IPS DF 6.9 (cell line): ENCODE measurements around the gene GNAZ.

Experiments used
- DNase-seq: peaks from one replicate; pipeline ENCODE4 v3.0.0-alpha.2; 2013; ENCODE audit warnings: low read depth, low spot score
- H3K27ac ChIP-seq: one replicate; pipeline ENCODE4 v1.5.1; 2013; ENCODE audit warnings: low read length, control low read depth
- H3K27me3 ChIP-seq: 2 replicates; pipeline ENCODE4 v1.6.1; 2013; ENCODE audit warnings: mild to moderate bottlenecking, low read length; ENCODE audit not compliant: control insufficient read depth, insufficient read depth
- H3K36me3 ChIP-seq: 2 replicates; pipeline ENCODE4 v1.6.1; 2013; ENCODE audit warnings: low read length; ENCODE audit not compliant: control insufficient read depth, insufficient read depth
- H3K4me1 ChIP-seq: 2 replicates; pipeline ENCODE4 v1.6.1; 2013; ENCODE audit warnings: low read length; ENCODE audit not compliant: control insufficient read depth, insufficient read depth
- H3K4me3 ChIP-seq: 2 replicates; pipeline ENCODE4 v1.5.1; 2013; ENCODE audit warnings: mild to moderate bottlenecking, low read length
- H3K9me3 ChIP-seq: 2 replicates; pipeline ENCODE4 v1.6.1; 2013; ENCODE audit warnings: low read length, inconsistent platforms; ENCODE audit not compliant: control insufficient read depth, insufficient read depth
- WGBS: extraction: QIAGEN DNeasy Blood & Tissue Kit; methylation state at CpG from one replicate; pipeline ENCODE4 v1.1.7; 2013; ENCODE audit warnings: mixed read lengths, missing lambda C conversion rate; ENCODE audit not compliant: insufficient read length, insufficient coverage; 5-methylcytosine and 5-hydroxymethylcytosine counted together

GNAZ gene

DNA sequence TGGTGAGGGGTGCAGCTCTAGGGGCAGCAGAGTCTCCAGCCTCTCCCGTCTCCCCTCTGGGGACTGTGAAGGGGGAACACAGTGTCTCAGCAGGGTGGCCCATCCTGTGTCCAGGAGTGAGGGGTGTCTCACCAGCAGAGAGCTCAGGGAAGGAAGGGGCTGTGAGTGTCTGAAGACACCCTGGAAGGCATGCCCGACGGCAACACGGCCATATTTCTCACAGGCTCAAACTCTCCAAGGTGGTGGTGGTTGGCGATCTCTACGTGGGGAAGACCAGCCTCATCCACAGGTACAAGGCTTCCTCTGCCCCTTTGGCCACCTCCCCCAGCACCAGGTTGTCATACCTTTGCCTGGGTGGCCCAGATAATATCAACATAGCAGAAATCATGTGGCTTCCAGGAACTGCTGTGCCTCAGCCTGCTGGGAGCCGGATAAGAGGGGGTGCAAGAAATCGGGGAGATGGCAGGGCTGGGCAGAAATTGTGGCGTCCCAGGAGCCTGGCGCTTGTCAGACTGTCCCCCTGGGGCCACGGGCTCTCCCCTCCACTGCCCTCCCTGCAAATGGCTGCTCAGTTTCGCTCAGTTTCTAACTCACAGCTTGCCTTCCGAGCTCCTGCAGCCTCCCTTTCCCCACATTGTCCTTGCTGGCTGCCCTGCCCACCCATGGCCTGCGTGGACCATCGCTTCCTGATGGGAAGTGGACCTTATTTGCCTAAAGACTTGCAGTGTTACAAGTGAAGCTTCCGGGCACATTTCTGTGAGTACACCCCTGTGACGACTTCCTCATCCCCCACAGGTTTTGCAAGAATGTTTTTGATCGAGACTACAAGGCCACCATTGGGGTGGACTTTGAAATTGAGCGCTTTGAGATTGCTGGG, 82.2 kb downstream of the GNAZ start:
- no peak for DNase-seq
- peaks cover 2% of the 10 kb centered on the region for H3K4me1 ChIP-seq
- no peak overlapping the region for H3K27ac ChIP-seq
- H3K36me3 ChIP-seq: no peaks in the 10 kb centered on the region
- H3K4me3 ChIP-seq: no peak overlapping the region
- H3K9me3 ChIP-seq: no peaks in the 10 kb centered on the region
- no peaks in the 10 kb centered on the region for H3K27me3 ChIP-seq
- WGBS: no CpG with 5 or more reads among the region's 19 CpGs

DNA sequence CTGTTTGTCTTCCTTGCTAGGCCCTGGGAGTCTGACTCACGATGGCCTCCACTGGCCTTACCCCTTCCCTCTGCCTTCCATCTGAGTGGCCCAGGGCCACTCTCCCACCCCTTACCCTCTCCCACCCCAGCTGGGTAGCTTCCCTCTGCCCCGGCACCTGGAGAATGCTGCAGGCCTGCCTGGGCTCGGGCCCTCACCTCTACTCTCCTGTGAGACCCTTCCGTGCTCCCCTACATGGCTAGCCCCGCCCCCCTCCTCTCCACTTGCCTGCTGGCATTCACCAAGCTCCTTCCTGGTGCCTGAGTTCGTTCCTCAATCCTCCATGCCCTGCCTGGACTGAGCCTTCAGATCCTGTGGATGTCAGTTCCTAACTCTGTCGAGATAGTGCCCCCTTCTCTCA, 83.7 kb downstream of the GNAZ start:
- Histone ChIP-seq H3K27ac (no peak overlapping the region), H3K9me3 (no peaks in the 10 kb centered on the region), H3K27me3 (no peaks in the 10 kb centered on the region), H3K4me3 (no peak overlapping the region), H3K4me1 (peaks cover 4% of the 10 kb centered on the region), H3K36me3 (no peaks in the 10 kb centered on the region)
- DNase-seq: no peak
- no CpG with 5 or more reads among the region's 7 CpGs for WGBS

DNA sequence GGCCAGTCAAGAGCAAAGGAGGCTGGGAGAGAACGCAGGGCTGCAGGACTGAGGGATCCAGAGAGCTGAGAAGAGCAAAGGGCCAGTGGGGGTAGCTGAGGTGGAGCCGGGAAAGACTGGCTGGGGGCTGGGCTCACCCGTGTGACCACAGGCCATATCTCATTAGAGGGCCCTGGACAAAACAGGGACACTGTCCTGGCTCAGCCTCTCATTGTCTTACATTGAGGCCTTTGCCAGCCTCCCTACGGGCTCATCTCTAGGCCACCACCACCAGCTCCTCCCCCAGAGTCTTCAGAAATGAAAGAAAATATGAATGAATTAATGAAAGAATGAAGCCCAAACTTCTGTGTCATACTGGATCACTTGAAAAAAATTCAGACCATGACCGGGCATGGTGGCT, 84.1 kb downstream of the GNAZ start:
- H3K36me3 ChIP-seq: no peaks in the 10 kb centered on the region
- WGBS: no CpG with 5 or more reads among the region's 5 CpGs
- H3K9me3 ChIP-seq: no peaks in the 10 kb centered on the region
- peaks cover 4% of the 10 kb centered on the region for H3K4me1 ChIP-seq
- no peak overlapping the region for H3K4me3 ChIP-seq
- H3K27me3 ChIP-seq: no peaks in the 10 kb centered on the region
- no peak for DNase-seq
- H3K27ac ChIP-seq: no peak overlapping the region

DNA sequence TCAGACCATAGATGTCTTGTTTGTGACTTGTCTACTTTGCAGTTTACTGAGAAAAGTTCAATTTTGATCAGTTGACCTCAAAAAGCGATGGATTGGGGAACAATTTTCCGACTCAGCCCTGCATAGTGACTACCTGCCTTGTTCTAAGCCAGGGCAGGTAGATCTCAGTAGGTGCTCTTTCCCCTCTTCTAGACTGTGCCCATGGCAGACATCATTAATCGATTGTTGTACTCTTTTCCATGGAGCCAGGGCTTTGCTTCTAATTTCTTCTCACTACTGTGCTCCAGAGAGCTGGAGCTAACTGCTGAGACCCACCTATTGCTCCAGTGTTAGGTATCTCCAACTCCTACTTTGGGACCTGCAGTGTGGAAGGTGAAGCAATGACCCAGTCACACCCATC, 84.8 kb downstream of the GNAZ start:
- no peak for DNase-seq
- no peaks in the 10 kb centered on the region for H3K27me3 ChIP-seq
- WGBS: no CpG with 5 or more reads among the region's 3 CpGs
- no peak overlapping the region for H3K27ac ChIP-seq
- no peaks in the 10 kb centered on the region for H3K36me3 ChIP-seq
- no peak overlapping the region for H3K4me3 ChIP-seq
- H3K4me1 ChIP-seq: peaks cover 2% of the 10 kb centered on the region; the same call in 1 of the 2 replicates
- H3K9me3 ChIP-seq: no peaks in the 10 kb centered on the region

DNA sequence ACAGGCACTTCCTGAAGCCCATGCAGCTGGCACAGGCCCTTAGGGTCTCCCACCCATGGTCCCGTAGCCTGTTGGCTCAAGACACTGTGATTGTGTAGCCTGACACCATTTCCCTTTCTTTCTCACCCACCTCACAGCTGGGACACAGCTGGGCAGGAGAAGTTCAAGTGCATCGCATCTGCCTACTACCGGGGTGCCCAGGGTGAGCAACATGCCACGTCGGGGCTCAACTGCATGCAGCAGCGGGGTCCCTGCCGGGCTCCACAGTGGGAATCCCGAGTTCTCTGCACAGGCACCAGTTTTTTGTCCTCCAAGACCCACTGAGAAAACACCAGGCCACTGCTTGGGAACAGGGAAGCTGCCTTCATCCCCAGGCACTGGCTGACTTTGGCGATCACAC, 85.5 kb downstream of the GNAZ start:
- WGBS: no CpG with 5 or more reads among the region's 9 CpGs
- Histone ChIP-seq H3K36me3 (no peaks in the 10 kb centered on the region), H3K27ac (no peak overlapping the region), H3K4me3 (no peak overlapping the region), H3K4me1 (peaks cover 2% of the 10 kb centered on the region; the same call in 1 of the 2 replicates), H3K9me3 (no peaks in the 10 kb centered on the region), H3K27me3 (no peaks in the 10 kb centered on the region)
- no peak for DNase-seq

DNA sequence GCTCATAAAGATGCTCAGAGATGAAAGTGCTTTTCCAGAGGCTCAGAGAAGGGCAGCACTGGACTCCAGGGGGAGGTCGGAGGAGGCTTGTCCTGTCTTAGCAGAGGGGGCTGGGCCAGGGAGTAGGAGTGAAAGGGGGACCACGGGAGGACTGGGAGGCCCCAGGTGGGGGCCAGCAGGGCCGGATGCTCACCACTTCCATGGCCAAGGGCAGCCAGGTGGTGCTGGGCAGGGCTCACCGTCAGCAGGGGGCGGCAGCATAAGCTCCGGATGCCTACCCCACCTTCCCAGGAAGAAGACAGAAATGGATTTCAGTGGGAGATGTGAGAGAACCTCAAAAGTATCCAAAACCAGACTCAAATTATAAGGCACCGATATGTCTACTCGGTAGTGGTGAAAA, 86.0 kb downstream of the GNAZ start:
- no CpG with 5 or more reads among the region's 8 CpGs for WGBS

DNA sequence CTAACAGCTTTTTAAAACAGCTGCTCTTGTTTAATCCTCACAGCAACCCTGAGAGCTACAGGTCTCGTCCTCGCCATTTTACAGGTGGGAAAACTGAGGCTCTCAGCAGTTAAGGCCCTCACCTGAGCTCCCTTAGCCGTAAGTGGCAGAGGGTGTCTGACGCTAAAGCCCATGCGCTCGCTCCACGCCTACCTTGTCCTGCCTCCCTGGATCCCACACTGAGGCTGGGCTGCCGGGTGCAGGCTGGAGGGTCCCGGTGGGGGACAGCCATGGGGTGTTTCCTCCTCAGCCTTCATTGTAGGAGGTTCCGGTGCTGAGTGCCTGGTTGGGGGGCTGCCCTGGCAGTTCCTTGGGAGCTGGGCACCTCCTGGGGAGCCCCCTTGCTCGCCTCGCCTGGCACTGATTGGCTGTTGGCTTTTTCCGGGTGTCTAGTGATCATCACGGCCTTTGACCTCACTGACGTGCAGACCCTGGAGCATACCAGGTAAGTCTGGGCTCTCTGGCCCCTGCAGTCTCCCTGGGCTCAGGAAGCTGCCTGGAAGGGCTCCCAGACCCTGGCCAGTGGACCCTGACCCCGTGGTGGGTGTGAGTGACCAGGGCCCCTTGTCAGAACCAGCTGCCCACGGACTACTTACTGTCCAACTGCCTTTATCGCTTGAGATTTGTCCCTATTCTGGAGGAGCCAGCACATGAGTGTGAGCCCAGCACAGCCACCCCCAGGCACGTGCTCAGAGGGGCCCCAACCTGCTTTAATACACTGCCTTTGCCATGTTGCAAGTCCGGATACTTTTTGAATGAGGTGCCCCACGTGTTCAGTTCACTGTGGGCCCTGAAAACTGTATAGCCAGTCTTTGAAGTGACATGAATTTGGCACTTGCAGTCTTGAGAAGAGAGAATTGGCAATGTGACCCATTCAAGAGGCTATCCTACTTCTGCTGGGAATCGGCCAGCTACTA, 87.5 kb downstream of the GNAZ start:
- no CpG with 5 or more reads among the region's 22 CpGs for WGBS
- H3K4me1 ChIP-seq: peaks cover 2% of the 10 kb centered on the region; the same call in 1 of the 2 replicates
- no peak overlapping the region for H3K27ac ChIP-seq
- no peak for DNase-seq
- H3K36me3 ChIP-seq: no peaks in the 10 kb centered on the region; the same call in 1 of the 2 replicates
- H3K27me3 ChIP-seq: no peaks in the 10 kb centered on the region
- no peak overlapping the region for H3K4me3 ChIP-seq
- H3K9me3 ChIP-seq: no peaks in the 10 kb centered on the region

More for the DNA sequence above, 86.0 kb downstream of the GNAZ start:
- no peaks in the 10 kb centered on the region for H3K9me3 ChIP-seq
- H3K27me3 ChIP-seq: no peaks in the 10 kb centered on the region
- peaks cover 2% of the 10 kb centered on the region; the same call in 1 of the 2 replicates for H3K4me1 ChIP-seq
- DNase-seq: no peak
- H3K36me3 ChIP-seq: no peaks in the 10 kb centered on the region; the same call in 1 of the 2 replicates
- H3K4me3 ChIP-seq: no peak overlapping the region
- H3K27ac ChIP-seq: no peak overlapping the region

DNA sequence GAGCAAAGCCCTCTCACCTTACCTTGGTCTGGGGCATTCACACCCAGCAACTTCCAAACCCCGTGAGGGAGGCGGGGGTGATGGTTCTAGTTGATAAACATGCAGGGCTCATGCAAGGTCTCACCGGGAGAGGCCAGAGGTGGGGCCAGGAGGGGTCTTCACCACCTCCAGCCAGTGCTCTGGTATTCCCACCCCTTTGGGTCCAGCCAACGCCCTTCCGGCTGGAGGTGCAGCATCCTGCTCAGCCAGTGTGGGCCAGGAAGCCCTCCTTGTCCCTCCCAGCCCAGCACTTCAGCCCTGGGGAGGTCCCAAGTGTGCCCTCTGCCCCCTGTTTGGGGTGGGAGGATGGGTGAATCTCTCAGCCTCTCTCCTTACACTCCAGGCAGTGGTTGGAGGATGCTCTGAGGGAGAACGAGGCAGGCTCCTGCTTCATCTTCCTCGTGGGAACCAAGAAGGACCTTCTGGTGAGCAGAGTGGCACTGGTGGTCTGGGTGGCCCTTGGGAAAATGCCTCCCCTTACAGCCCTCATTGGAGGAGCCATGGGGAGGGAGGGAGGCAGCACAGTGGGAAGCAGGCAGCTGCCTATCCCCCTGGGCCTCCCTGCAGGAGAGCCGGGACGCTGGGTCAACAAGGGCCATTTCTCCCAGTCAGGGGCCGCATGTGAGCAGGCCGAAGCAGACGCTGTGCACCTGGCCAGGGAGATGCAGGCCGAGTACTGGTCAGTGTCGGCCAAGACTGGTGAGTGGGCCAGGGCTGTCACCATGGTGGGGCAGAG, 88.4 kb downstream of the GNAZ start:
- no peaks in the 10 kb centered on the region; the same call in 1 of the 2 replicates for H3K36me3 ChIP-seq
- H3K4me3 ChIP-seq: no peak overlapping the region
- no peak for DNase-seq
- no peaks in the 10 kb centered on the region for H3K9me3 ChIP-seq
- no peak overlapping the region for H3K27ac ChIP-seq
- H3K27me3 ChIP-seq: no peaks in the 10 kb centered on the region
- peaks cover 2% of the 10 kb centered on the region; the same call in 1 of the 2 replicates for H3K4me1 ChIP-seq
- WGBS: no CpG with 5 or more reads among the region's 14 CpGs

DNA sequence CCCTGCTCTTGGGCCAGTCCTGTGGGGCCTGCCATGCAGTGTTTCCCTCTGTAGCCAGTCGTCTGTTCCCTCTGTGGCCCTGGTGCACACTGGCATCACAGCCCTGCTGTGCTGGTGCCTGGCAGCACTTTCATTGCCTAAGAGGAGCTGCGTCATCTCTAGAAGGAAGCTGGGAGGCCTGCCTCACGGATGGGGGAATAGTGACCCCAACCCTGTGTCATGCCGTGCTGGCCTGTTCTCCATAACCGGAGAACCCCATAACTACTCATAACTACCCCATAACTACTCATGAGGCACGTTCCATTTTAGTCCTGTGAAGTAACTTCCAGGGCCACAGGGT, 88.9 kb downstream of the GNAZ start:
- H3K27me3 ChIP-seq: no peaks in the 10 kb centered on the region
- no peak for DNase-seq
- H3K9me3 ChIP-seq: no peaks in the 10 kb centered on the region
- no CpG with 5 or more reads among the region's 6 CpGs for WGBS
- no peak overlapping the region for H3K27ac ChIP-seq
- H3K36me3 ChIP-seq: no peaks in the 10 kb centered on the region; the same call in 1 of the 2 replicates
- H3K4me3 ChIP-seq: no peak overlapping the region
- H3K4me1 ChIP-seq: peaks cover 2% of the 10 kb centered on the region; the same call in 1 of the 2 replicates

DNA sequence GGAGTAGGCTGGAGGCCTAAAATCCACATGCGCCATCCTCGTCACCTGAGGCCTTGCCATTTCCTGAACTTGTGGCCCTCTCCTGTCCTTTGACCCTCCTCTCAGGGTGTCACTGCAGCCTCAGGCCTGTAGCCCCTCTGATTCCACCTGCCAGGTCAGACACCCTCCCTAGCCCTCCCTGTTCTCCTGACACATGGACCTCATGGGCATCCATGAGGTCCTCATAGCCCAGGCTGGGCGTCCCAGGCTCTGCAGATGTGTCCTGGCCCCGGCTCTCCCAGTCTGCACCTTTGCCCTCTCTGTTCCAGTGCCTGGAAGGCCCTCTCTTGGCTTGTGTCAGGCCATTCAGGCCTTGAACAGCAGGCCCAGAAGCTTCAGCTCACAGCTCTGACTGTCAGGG, 90.7 kb downstream of the GNAZ start:
- Histone ChIP-seq H3K4me3 (no peak overlapping the region), H3K9me3 (no peaks in the 10 kb centered on the region), H3K27ac (no peak overlapping the region), H3K4me1 (peaks cover 2% of the 10 kb centered on the region; the same call in 1 of the 2 replicates), H3K27me3 (no peaks in the 10 kb centered on the region), H3K36me3 (no peaks in the 10 kb centered on the region; the same call in 1 of the 2 replicates)
- DNase-seq: no peak
- no CpG with 5 or more reads among the region's 4 CpGs for WGBS
